Measurements from ENCODE around the gene OVCA2. TPM values are rescaled to one million over a fixed set of nuclear protein-coding genes. Genes with fewer than 3 reads are reported as not detected.

Gene OVCA2
- polyA plus RNA-seq, 1 donor: 10.1 TPM

DNA sequence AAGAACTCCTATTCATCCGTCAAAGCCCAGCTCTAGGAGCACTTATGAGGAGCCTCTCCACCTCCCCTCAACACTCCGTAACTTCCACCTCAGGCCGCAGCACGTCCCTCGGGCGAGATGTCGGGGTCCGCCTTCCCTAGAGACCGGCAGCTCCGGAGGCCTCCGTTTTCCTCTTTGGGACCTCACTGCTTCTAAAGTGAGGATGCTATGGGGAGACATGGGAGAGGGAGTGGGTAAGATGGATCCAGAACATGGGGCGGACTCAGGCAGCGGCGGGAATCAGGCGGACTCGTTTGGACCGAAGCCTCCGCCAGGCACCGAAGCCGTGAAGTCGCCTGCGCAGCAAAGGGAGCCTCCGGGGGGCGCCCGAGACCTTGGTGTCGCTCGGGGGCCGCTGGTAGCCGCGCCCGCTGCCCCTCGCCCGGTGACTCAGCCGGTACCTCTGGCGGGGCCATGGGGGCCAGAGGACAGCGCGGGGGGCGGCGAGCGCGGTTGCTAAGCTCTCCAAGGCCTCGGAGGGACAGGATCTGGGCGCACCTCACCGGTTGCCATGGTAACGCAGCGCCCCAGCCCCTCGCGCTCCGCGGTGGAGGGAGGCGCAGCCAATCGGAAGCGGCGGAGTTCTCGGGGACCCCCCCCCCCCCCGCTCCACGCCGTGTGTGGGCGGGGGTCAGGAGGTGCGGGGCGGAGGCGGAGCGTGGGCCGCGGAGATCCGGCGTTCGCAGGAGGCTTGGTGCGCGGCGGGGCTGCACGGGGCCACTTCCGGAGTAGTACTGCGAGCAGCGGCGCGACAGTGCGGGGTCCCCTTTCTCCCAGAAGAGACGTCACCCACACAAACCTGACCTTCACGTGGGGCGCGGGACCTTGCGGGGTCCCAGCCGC, 11.8 kb downstream of the OVCA2 start:
- no peak for DNase-seq

DNA sequence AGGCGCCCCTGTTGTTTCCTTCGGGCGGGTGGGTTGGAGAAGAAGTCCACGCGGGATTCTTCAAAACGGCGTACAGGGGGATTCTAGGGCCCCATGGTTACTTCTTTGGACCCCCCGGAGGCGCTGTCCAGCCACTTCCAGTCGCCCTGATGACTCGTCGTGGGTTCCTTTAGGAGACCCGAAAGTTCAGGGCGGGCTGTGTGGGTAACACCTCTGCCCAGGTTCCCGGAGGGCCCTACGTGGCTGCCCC, 12.4 kb downstream of the OVCA2 start:
- DNase-seq: no peak

DNA sequence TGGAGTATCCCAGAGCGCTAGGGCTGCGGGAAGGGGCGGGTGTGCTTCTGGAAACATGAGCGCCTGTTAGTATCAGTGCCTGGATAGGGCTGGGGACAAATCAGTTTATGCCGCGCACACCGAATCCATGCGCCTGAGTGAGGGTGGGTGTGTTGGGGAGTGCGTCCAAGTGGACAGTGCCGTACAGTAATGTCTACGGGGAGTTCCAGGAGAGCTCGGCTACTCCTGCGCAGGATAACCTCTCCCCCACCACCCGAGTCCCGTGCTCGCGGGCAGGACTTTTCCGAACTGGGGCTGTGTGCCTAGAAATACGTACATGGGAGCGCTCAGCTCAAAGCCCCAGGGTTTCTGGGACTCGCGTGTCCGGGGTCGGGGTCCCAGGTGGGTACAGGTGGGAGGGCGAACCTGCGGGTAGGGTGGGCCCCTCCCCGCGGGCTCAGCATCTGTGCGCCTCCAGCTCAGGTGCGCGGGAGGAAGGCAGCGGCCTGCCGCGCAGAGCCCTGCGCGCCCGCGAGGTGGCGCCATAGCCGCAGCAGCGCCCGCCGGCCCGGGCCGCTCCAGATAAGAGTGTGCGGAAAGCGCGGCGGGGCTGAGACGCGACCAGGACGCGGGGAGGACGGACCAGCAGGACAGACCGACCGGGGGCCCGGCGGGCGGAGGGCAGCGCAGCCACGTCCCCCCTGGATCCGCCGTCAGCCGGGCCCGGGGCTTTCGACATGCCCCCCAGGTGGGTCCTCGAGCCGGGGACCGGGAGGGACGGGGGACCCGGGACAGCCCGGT, 12.9 kb downstream of the OVCA2 start, which contains the start of gene HIC1:
Gene HIC1 (plus strand): TSS at position 592 of the 780 bp plus-strand sequence. CDS start 1,588 bp downstream, outside the sequence.
- DNase-seq: no peak

DNA sequence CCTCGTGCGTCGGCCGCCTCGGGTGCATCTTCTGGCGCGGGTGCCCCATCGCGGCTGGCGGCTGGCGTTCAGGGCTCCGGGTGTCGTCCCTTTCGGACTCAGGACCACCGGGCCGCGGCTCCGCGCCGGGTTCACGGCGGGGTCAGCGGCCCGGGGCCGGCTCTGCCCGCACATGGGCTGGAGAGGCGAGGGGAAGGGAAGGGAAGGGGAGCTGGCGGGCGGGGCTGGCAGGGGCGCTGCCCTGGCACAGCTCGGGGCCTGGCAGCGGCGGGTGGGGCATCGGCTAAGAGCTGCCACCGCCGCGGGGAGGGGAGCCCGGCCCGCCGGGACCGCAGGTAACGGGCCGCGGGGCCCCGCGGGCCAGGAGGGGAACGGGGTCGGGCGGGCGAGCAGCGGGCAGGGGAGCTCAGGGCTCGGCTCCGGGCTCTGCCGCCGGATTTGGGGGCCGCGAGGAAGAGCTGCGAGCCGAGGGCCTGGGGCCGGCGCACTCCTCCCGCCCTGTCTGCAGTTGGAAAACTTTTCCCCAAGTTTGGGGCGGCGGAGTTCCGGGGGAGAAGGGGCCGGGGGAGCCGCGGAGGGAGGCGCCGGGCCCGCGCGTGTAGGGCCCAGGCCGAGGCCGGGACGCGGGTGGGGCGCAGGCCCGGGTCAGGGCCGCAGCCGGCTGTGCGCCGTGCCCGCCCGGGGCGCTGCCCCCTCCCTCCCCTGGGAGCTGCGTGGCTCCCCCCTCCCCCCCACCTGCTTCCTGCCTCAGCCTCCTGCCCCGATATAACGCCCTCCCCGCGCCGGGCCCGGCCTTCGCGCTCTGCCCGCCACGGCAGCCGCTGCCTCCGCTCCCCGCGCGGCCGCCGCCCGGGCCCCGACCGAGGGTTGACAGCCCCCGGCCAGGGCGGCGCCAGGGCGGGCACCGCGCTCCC, 13.7 kb downstream of the OVCA2 start:
- no peak for DNase-seq

DNA sequence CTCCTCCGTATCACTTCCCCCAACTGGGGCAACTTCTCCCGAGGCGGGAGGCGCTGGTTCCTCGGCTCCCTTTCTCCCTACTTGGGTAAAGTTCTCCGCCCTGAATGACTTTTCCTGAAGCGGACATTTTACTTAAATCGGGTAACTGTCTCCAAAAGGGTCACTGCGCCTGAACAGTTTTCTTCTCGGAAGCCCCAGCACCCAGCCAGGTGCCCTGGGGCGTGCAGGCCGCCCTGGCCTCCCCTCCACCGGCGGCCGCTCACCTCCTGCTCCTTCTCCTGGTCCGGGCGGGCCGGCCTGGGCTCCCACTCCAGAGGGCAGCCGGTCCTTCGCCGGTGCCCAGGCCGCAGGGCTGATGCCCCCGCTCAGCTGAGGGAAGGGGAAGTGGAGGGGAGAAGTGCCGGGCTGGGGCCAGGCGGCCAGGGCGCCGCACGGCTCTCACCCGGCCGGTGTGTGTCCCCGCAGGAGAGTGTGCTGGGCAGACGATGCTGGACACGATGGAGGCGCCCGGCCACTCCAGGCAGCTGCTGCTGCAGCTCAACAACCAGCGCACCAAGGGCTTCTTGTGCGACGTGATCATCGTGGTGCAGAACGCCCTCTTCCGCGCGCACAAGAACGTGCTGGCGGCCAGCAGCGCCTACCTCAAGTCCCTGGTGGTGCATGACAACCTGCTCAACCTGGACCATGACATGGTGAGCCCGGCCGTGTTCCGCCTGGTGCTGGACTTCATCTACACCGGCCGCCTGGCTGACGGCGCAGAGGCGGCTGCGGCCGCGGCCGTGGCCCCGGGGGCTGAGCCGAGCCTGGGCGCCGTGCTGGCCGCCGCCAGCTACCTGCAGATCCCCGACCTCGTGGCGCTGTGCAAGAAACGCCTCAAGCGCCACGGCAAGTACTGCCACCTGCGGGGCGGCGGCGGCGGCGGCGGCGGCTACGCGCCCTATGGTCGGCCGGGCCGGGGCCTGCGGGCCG, 14.7 kb downstream of the OVCA2 start:
- no peak for DNase-seq

DNA sequence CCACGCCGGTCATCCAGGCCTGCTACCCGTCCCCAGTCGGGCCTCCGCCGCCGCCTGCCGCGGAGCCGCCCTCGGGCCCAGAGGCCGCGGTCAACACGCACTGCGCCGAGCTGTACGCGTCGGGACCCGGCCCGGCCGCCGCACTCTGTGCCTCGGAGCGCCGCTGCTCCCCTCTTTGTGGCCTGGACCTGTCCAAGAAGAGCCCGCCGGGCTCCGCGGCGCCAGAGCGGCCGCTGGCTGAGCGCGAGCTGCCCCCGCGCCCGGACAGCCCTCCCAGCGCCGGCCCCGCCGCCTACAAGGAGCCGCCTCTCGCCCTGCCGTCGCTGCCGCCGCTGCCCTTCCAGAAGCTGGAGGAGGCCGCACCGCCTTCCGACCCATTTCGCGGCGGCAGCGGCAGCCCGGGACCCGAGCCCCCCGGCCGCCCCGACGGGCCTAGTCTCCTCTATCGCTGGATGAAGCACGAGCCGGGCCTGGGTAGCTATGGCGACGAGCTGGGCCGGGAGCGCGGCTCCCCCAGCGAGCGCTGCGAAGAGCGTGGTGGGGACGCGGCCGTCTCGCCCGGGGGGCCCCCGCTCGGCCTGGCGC, 15.4 kb downstream of the OVCA2 start:
- no peak for DNase-seq

DNA sequence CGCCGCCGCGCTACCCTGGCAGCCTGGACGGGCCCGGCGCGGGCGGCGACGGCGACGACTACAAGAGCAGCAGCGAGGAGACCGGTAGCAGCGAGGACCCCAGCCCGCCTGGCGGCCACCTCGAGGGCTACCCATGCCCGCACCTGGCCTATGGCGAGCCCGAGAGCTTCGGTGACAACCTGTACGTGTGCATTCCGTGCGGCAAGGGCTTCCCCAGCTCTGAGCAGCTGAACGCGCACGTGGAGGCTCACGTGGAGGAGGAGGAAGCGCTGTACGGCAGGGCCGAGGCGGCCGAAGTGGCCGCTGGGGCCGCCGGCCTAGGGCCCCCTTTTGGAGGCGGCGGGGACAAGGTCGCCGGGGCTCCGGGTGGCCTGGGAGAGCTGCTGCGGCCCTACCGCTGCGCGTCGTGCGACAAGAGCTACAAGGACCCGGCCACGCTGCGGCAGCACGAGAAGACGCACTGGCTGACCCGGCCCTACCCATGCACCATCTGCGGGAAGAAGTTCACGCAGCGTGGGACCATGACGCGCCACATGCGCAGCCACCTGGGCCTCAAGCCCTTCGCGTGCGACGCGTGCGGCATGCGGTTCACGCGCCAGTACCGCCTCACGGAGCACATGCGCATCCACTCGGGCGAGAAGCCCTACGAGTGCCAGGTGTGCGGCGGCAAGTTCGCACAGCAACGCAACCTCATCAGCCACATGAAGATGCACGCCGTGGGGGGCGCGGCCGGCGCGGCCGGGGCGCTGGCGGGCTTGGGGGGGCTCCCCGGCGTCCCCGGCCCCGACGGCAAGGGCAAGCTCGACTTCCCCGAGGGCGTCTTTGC, 16.2 kb downstream of the OVCA2 start:
- DNase-seq: no peak

DNA sequence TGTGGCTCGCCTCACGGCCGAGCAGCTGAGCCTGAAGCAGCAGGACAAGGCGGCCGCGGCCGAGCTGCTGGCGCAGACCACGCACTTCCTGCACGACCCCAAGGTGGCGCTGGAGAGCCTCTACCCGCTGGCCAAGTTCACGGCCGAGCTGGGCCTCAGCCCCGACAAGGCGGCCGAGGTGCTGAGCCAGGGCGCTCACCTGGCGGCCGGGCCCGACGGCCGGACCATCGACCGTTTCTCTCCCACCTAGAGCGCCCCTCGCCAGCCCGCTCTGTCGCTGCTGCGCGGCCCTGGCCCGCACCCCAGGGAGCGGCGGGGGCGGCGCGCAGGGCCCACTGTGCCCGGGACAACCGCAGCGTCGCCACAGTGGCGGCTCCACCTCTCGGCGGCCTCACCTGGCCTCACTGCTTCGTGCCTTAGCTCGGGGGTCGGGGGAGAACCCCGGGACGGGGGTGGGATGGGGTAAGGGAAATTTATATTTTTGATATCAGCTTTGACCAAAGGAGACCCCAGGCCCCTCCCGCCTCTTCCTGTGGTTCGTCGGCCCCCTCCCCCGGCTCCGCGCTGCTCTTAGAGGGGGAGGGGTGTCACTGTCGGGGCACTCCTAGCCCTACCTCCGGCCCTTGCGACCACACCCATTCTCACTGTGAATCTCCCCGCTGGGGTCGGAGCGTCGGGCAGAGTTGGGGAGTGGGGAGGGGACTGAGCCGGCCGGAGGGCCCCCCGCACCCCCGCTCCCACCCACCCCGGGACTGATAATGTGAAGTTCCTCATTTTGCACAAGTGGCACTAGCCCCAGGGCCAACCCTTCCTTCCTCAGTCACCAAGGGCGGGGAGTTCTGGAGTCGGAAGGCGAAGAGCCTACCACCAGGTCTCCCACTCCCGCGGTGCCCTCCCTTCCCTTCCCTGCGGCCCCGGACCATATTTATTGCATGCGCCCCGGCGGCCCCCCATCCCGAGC, 17.0 kb downstream of the OVCA2 start:
- DNase-seq: no peak

DNA sequence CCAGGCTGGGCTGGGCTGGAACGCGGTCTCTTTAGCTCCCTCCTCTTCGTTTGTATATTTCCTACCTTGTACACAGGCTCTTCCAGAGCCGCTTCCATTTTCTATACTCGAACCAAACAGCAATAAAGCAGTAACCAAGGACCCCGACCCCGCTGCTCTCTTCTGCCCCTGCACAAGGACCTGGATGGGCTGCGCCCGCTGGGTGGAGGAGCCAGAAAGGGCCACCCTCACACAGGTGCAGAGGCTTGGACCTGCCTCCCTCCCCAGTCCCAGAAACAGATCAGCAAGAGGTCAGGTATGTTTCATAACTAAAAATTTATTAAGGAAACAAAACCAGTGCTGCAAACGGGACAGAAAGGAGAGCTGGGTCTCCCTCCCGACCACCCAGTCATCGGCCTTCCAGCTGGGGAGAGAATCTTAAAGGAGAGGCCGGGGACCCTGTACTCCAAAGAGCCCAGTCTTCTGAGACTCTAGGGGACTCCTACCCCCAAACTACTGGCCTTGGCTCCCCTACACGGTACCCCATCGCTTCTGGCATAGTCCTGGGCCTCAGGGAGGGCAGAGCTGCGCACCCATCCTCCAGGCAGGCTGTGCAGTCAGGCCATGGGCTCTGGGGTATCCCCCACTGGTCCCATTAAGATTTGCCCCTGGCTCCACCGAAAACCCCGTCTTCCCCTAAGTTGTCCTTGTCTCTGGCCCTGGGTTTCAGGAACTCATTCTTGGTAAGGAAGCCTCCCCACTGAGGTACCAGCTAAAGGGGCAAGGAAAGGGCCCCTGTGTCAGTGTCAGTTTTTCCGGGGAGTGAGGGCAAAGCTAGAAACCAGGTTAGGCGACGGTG, 17.9 kb downstream of the OVCA2 start:
- DNase-seq: no peak

DNA sequence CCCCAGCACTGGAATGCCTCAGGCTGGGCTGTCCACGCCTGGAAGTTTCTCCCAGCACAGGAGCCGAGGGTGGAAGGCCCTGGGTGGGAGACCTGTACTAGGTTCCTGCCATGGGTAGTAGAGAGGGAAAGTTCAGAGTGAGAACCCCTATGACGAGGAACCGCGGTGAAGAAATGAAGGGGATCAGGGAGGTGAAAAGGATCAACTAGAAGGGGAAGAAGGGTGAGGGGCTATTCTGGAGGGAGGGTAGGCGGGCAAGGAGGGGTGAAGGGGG, 18.5 kb downstream of the OVCA2 start:
- no peak for DNase-seq

DNA sequence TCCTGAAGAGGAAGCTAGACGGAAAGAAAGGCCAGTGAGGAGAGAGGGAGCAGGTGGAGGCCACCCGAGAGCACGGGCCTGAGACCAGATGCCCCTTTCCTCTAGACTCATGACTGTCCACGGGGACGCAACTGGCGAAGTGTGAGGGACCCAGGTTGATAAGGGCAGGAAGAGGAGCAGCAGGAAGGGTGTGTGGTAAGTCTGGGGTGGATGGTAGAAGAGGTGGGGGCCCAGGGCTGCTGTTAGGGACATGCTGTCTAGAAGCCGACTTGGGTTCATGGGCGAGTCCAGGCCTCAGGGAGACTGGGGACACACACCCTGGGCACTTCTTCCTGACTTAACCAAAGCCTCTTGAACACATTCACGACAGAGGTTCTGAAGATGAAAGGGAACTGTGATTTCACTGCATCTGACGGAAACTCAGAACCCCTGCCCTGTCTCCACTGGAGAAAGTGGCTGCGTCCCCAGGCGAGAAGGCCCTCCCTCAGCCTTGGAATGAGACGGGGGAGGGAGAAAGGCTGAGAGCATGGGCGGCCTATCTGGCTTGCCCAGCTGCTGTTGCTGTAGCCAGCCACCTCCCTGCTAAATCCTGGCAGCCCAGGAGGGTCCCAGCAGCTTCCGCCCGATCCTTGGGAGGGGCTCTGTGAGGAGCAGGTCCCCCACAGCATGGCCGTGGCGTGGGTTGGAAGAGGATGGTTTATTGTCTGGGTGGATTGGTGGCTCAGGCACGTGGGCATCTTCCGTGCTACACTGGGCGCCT, 19.0 kb downstream of the OVCA2 start:
- DNase-seq: no peak

DNA sequence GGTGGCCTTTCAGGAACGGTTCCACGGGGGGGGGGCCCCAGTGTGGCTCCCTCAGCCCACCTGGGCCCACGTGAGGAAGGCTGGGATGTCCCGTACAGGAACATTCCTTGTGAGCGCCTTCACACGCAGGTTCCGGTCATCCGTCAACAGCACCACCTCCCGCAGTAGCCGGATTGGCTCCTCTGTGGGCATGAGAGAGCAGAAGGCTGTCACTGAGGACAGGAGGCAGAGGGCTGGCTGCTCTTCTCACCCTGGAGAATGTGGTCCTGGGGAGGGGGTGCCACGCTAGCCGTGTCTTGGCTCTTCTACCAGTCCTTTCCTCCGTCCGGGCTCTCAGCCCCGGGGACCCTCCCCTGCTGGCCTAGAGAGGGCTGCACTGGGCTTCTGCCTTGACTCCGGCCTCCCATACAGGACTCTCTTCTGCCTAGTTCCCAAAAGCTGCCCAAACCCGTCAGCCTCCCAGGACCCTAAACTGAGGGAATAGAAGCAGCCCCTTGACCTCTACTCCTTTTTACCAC, 19.7 kb downstream of the OVCA2 start:
- no peak for DNase-seq

DNA sequence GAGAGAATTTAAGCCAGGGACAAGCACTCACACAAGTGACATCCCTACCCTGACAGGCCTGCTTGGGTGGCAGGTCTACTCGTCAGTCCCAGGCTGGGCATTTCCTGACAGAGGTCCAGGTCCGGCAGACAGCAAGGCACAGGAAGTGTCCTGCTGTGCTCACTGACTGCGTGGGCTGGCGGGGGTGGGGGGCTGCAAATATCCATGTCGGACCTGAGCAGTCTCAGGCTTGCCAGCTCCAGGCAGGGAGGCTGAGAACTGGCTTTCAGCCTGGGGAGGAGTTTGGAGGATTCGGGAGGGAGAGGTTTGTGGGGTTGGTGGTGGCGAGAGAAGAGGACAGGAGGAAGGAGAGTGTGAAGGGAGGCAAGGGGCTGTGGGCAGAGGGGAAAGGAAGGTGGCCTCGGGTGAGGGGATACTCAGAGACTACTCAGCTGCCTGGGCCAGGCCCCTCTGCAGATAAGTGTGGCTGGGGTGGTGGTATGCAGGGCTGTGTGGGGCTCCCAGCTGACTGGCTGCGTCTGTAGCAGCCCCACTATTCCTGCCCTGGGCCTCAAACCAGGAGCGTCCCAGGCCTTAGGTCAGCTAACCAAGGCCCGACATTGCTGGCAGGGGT, 20.9 kb downstream of the OVCA2 start:
- no peak for DNase-seq

DNA sequence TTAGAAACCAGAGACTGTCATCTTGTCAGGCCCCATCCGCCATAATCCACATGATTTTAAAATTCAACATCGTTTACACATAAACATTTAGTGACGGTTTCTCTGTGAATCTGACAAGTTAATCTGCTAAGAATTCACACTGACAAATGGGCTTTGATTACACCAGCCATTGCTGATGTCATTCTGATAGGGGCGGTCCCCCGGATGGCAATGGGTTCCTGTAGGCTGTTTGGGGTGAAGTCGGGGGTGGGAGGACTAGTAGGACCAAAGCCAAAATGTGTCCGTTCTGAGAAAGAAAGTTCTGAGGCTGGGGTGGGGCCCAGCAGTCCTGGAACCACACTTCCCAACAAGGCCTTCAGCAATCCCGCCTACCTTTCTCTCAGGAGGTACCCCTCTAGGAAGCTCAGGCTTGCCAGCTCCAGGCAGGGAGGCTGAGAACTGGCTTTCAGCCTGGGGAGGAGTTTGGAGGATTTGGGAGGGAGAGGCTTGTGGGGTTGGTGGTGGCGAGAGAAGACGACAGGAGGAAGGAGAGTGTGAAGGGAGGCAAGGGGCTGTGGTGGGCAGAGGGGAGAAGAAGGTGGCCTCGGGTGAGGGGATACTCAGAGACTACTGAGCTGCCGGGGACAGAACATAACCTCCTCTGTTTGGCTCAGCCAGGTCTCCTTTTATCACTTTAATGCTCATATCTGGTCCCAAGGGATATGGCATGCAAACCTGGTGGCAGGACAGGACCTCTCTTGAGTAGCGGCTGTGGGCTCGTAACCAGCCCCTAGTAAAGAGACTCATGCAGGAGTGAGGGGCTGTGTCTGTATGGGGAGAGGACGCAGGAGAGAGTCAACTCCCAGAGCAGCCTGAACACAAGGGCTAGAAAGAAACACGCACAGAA, 21.7 kb downstream of the OVCA2 start:
- no peak for DNase-seq

DNA sequence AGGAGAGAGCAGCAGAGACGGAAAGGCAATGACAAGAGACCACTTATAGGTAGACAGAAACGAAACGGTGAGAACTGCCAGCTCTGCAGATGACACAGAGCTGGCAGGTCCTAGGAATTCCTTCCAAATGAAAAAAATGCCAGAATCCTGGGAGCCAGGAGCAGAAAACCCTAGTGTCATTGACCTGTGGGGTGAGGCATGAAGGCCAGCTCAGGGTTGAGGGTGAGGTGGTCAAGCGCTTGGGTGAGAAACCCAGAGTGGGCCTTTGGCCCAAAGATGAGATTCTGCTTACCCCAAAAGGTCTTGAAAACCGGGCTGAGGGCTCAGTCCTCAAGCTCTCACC, 22.3 kb downstream of the OVCA2 start:
- DNase-seq: no peak

Measured in left kidney (tissue), 2 donors.